GM21515 (cell line): Measurements from ENCODE around the gene SLC4A4.

Experiments used
- ATAC-seq: cut with Tn5 transposase; IDR thresholded peaks from one replicate; pipeline ENCODE4 v1.9.1; 2021; ENCODE audit not compliant: unreplicated experiment

Gene SLC4A4

DNA sequence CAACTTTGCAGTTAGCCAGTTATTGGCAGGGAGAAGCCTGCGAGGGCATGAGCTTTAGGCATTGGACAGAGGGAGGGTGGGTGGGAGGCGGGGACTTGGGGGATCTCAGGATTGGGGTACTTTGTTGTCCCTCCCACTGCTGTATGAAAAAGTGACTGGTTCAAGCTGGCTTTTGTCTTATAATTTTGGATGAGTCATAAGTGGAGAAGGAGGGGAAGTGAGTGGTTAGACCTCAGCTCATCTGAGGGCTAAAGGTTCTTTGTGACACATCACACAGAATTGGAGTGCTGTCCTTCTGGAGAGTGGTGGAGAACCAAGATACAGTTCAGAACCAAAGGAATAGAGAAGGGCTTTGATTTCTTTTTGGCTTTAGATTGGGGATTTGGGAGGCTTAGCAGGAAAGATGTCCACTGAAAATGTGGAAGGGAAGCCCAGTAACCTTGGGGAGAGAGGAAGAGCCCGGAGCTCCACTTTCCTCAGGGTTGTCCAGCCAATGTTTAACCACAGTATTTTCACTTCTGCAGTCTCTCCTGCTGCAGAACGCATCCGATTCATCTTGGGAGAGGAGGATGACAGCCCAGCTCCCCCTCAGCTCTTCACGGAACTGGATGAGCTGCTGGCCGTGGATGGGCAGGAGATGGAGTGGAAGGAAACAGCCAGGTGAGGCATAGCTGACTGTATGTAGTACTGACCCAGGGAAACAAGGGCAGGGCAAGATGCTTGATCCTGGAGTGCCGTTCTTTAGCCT, at the start of gene SLC4A4:
Gene SLC4A4, plus strand, starts transcription at position 175 of the 748 bp plus-strand sequence.
- ATAC-seq: peak; percentile 99

GRCh38 chr4:71290074-71290473, 48.7 kb upstream of the SLC4A4 start:
- no peak for ATAC-seq

DNA sequence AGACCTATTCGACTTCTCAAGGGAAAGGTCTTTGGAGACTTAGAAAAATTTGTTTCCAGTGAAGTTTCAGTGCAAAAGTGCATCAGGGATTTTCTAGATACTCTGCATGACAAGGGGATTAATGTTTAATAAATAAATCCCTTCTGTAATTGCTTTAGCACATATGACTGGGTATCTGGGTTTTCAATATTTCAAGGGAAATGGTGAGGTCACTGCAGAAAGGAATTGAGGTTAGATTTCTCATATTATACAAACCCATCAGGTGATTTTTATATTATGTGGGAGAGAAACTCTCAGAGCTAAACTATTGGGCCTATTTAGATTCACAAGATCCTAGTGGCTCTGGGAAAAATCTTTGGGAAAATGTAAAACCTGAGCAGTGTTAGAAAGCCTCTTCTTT, 48.3 kb upstream of the SLC4A4 start:
- ATAC-seq: no peak

GRCh38 chr4:71292228-71292627, 46.6 kb upstream of the SLC4A4 start:
- ATAC-seq: no peak

DNA sequence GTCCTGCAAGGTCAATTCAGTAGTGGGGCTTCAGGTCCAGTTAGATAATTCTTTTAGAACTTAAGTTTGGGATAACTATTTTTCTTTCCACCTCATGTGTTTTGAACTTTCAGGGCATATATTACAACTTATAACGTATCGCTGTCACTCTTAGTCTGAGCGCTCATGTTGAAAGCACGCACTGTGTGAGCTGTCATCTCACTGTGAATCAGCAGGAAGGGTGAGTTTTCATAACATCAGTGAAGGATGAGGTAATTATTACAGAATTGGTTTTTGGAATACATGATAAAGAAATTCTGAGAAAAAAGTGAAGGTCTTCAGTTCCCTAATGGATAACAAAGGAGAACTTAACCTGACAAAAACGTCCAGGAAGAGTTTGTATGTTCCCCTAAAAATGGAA, 45.1 kb upstream of the SLC4A4 start:
- ATAC-seq: no peak

- ATAC-seq: no peak
Measured at GRCh38 chr4:71294301-71294700, 44.5 kb upstream of the SLC4A4 start.

- ATAC-seq: no peak
Measured at GRCh38 chr4:71296945-71297344, 41.9 kb upstream of the SLC4A4 start.

- ATAC-seq: no peak
Measured at GRCh38 chr4:71300362-71300761, 38.5 kb upstream of the SLC4A4 start.

DNA sequence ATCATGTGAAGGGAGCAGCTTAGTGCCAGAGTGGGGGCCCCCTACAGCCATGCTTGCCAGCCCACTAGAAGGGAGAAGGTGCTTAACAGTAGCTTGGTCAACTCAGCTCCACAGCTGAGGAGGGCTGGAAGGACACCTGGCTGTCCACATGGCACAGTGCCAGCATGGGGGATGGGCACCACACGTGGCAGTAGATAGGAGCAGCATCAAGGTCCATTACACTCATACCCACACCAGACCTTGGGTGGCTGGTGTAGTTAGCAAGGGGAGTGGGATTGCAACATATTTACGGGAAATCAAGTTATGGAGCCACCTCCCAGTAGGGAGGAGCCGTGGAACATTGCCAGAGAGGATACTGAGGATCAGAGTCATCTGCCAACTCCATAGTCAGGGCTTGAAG, 37.9 kb upstream of the SLC4A4 start:
- no peak for ATAC-seq

- ATAC-seq: no peak
Measured at GRCh38 chr4:71303287-71303686, 35.5 kb upstream of the SLC4A4 start.

DNA sequence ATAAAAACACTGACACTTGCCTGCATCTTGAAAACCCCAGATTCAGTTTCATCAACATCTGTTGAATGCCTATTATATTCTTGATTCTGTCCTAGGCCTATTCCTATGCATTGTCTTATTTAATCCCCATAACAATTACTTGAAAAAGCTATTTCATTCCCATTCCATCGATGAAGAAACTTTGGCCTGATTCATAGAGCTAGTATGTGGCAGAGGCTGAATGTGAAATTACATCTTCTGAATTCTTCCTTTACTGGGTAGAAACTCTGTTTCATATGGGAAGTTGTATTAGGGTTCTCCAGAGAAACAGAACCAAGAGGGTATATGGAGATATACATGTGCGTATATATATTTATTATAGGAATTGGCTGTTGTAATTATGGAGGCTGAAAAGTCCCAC, 35.0 kb upstream of the SLC4A4 start:
- no peak for ATAC-seq

- no peak for ATAC-seq
Measured at GRCh38 chr4:71304289-71304850, 34.5 kb upstream of the SLC4A4 start.

DNA sequence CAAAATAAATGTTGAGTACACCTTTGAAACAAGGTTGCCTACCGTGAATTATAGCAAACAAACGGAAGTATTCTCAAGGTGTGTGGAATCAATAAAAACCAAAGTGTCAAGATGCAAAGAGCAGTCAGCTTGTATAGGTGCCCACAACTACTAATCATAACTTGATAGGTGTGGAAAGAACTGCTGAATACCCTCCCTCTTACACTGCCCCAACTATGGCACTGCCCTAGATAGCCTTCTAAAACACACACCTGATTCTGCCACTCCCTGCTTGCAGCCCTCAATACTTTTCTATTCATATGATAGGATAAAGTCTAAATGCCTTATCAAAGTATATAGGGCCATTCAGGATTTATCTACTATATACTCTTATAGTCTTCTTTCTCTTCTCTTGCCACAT, 31.1 kb upstream of the SLC4A4 start:
- no peak for ATAC-seq

DNA sequence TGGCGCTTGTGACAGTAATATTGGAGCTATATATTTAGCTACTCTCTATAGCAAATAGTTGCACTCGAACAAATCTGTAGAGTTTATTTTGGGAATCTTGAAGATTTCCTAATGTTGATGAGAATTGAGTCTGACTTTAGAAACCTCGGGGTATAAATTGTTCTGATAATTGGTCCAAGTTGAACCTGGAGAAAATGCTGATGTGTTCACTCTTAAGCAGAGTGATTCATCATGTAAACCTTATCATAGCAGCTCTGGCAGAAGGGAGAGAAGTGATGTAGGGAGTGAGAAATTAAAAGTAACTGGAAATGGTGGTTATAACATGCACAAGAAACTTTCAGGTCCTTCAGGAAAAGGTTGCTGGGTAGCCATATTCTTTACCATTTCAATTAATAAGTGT, 16.4 kb upstream of the SLC4A4 start:
- ATAC-seq: no peak

DNA sequence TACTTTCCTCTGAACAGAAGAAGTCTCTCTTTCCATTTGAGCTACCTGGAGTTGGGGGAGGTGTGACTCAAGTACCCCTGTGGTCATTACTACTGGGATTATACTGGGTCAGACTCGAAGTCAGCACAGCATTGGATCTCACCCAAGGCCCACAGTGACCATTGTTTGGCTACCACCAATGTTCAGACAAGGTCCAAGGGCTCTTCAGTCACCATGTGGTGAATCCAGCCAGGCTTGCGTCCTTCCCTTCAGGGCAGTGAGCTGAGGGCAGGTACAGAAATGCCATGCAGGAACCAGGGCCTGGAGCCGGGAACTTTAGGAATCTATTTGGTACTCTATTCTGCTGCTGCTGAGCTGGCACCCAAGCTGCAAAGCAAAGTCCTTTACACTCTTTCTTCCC, 5.5 kb upstream of the SLC4A4 start:
- no peak for ATAC-seq

DNA sequence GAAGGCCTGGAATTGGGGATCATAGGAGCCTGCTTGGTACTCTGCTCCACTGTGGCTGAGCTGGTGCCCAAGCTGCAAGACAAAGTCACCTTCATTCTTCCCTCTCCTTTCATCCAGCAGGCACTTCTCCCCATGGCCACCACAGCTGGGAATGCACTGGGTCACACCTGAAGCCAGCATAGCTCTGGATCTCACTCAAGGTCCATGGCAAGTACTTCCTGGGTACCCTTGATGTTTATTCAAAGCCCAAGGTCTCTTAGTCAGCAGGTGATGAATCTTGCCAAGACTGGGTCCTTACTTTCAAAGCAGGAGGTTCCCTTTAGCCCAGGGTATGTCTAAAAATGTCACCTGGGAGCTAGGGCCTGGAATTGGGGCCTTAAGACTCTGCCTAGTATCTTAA, 4.9 kb upstream of the SLC4A4 start:
- ATAC-seq: no peak

DNA sequence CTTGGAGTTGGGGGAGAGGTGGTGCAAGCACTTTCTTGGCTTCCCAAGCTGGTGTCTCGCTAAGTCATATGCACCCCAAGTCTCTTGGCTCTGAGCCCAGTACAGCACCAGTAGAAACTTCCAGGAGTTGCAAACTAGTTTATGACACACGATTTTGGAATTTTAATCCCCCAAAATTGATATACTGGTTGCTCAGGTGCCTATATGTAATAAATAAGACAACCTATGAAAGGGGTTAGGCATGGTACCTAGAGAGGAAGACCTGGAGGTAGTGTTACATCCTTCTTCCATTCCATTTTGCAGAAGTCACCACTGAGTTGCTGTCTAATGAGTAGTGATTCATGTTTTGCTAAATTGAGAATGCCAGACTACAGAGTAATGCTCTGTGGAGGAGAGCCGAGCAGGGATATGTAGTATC, 4.3 kb upstream of the SLC4A4 start:
- no peak for ATAC-seq

GRCh38 chr4:71343670-71344466, 5.0 kb downstream of the SLC4A4 start:
- no peak for ATAC-seq

DNA sequence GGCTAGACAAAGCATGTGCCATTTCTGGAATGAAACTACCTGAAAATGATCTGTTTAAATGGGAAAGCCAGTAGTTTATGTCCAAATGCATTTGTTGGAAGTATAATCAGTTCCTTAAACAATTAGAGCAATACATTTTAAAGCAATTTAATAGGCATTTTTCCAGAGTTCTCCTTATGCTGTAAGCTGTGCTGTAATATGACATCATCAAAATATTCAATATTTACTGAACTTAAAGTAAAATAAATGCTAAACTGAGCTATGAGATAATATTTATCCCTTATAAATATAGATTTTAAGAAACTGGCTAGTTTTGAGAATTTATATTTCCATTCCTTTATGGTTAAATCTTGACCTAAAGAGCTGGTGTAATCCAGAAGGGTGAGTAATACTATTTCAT, 7.9 kb downstream of the SLC4A4 start:
- ATAC-seq: no peak

DNA sequence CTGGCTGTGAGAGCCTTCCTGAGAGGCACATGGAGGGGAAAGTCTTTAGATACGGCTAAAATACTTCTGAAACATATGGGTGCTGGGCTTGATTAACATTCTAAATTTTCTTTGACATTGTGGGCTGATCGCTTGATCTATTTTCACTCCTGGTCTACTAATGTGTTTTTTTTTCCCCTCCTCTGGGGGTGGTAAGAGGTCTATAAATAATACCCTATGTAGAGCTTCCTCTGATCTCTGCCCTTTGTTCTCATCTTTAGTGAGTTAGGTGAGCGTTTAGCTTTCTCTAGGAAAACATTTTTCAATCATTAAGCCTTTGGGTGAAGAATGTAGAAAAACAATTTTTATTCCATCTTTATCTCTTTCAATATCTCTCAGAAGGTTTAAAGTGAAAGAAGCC, 9.8 kb downstream of the SLC4A4 start:
- no peak for ATAC-seq

GRCh38 chr4:71355045-71355444, 16.2 kb downstream of the SLC4A4 start:
- ATAC-seq: no peak

GRCh38 chr4:71355971-71356370, 17.2 kb downstream of the SLC4A4 start:
- ATAC-seq: no peak
